KMS-11 (cell line): ENCODE measurements around the gene CFAP45.

Experiments
- H2AFZ ChIP-seq: fragments of 200-600 bp; sonication (generic); 2 replicates; pipeline ENCODE4 v1.6.1; 2016; ENCODE audit warnings: antibody characterized with exemption, mixed run types, low read depth
- H3K27ac ChIP-seq: fragments of 200-600 bp; sonication (generic); 2 replicates; pipeline ENCODE4 v1.6.1; 2016; ENCODE audit warnings: mild to moderate bottlenecking, mixed run types
- H3K27me3 ChIP-seq: fragments of 200-600 bp; sonication (generic); 2 replicates; pipeline ENCODE4 v1.6.1; 2017; ENCODE audit warnings: mild to moderate bottlenecking, low read depth, mixed run types, moderate library complexity; ENCODE audit not compliant: insufficient read depth
- H3K36me3 ChIP-seq: fragments of 200-600 bp; sonication (generic); 2 replicates; pipeline ENCODE4 v1.6.1; 2017; ENCODE audit warnings: mild to moderate bottlenecking, mixed run types; ENCODE audit not compliant: insufficient read depth
- H3K4me1 ChIP-seq: fragments of 200-600 bp; sonication (generic); 2 replicates; pipeline ENCODE4 v1.6.1; 2016; ENCODE audit warnings: mild to moderate bottlenecking, low read depth, mixed run types; ENCODE audit not compliant: poor library complexity, severe bottlenecking
- H3K4me2 ChIP-seq: fragments of 200-600 bp; sonication (generic); 2 replicates; pipeline ENCODE4 v1.7.0; 2016; ENCODE audit warnings: mild to moderate bottlenecking, mixed run types
- H3K4me3 ChIP-seq: fragments of 200-600 bp; sonication (generic); IDR thresholded peaks from 2 replicates; pipeline ENCODE4 v1.6.1; 2017; ENCODE audit warnings: low read depth, low read length, mixed read lengths; ENCODE audit not compliant: insufficient read depth
- H3K79me2 ChIP-seq: fragments of 200-600 bp; sonication (generic); 2 replicates; pipeline ENCODE4 v1.6.1; 2016; ENCODE audit warnings: low read depth, mixed run types; ENCODE audit not compliant: insufficient read depth
- H3K9ac ChIP-seq: fragments of 200-600 bp; sonication (generic); 2 replicates; pipeline ENCODE4 v1.6.1; 2016; ENCODE audit warnings: mild to moderate bottlenecking, mixed run types
- H4K20me1 ChIP-seq: fragments of 200-600 bp; sonication (generic); 2 replicates; pipeline ENCODE4 v1.6.1; 2016; ENCODE audit warnings: mild to moderate bottlenecking, mixed run types; ENCODE audit not compliant: insufficient read depth
- TF ChIP-seq, protein P1 (sequence below): fragments of 200-600 bp; sonication (generic); conservative IDR thresholded peaks from 2 replicates; pipeline ENCODE4 v1.6.1; 2017; ENCODE audit warnings: low read depth, mild to moderate bottlenecking, antibody characterized with exemption, low read length, moderate library complexity, mixed read lengths

Gene CFAP45

DNA sequence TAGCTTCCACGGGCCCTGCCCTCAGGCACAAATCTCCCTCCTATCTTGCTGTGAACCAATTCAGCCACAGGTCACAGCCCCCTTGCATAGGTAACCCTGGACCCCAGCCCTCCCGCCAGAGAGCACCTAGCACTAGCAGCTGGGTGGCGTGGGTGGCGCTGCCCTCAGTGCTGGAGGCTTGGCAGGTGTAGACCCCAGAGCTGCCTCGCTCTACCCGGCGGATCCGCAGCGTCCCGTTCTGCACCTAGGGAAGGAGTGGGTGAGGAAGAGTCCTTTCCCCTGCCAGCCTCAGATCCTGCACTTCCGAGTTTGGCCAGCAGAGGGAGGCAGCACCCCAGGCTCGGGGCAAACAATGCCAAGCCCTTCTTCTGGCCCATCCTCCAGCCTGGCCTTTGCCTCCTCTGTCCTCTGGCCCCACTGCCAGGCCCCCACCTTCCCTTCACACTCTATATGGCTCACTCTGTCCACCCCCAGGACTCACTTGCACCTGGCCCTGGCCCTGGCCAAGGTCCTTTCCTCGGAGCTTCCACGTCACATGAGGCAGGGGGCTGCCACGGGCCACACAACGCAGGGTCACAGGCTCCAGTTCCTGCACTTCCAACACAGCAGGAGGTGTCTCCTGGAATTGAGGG, 36.4 kb upstream of the CFAP45 start:
- H3K79me2 ChIP-seq, result no peaks in the 10 kb centered on the region
- TF ChIP-seq, protein P1, sequence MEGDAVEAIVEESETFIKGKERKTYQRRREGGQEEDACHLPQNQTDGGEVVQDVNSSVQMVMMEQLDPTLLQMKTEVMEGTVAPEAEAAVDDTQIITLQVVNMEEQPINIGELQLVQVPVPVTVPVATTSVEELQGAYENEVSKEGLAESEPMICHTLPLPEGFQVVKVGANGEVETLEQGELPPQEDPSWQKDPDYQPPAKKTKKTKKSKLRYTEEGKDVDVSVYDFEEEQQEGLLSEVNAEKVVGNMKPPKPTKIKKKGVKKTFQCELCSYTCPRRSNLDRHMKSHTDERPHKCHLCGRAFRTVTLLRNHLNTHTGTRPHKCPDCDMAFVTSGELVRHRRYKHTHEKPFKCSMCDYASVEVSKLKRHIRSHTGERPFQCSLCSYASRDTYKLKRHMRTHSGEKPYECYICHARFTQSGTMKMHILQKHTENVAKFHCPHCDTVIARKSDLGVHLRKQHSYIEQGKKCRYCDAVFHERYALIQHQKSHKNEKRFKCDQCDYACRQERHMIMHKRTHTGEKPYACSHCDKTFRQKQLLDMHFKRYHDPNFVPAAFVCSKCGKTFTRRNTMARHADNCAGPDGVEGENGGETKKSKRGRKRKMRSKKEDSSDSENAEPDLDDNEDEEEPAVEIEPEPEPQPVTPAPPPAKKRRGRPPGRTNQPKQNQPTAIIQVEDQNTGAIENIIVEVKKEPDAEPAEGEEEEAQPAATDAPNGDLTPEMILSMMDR, result peak; percentile 100
- peak overlapping the region; percentile 8; the same call in 1 of the 2 replicates for H2AFZ ChIP-seq
- no peak overlapping the region for H3K9ac ChIP-seq
- H3K4me2 ChIP-seq, result peak overlapping the region; percentile 4; the same call in 1 of the 2 replicates
- no peaks in the 10 kb centered on the region for H3K27me3 ChIP-seq
- no peaks in the 10 kb centered on the region for H4K20me1 ChIP-seq
- peaks cover 21% of the 10 kb centered on the region for H3K4me1 ChIP-seq
- no peaks in the 10 kb centered on the region for H3K36me3 ChIP-seq
- no peak overlapping the region for H3K4me3 ChIP-seq
- H3K27ac ChIP-seq, result no peak overlapping the region

DNA sequence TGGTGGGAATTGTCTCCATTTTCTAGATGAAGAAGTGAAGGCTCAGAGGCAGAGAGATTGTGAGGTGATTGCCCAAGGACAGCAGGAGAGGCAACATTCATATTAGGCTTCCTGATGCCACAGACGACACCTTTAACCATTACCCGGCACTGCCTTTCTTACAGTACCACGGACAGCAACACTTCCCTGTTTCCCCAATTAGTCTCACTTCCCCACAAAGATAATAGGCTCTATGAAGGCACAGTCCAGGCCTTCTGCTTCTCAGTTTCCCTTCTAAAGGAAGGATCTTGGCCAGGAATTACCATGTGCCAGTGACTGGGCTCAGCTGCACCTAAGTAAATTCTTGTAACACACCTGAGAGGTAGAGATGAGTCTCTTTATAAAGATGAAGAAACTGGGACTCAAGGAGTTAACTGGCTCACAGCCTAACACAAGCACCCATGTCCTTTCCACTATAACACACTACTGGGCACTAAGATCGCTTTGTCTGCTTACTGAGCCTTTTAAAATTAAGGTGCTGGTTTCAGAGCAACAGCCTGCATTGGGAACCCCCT, 35.8 kb upstream of the CFAP45 start:
- Histone ChIP-seq H2AFZ (0 out of 2 replicates have a peak overlapping the region, but pooled peaks have one; percentile 8), H3K4me1 (peaks cover 21% of the 10 kb centered on the region), H3K4me2 (no peak overlapping the region; the same call in 1 of the 2 replicates), H4K20me1 (no peaks in the 10 kb centered on the region), H3K9ac (no peak overlapping the region), H3K4me3 (no peak overlapping the region), H3K79me2 (no peaks in the 10 kb centered on the region), H3K27ac (no peak overlapping the region), H3K27me3 (no peaks in the 10 kb centered on the region), H3K36me3 (no peaks in the 10 kb centered on the region)
- TF ChIP-seq, protein P1, result no peak

DNA sequence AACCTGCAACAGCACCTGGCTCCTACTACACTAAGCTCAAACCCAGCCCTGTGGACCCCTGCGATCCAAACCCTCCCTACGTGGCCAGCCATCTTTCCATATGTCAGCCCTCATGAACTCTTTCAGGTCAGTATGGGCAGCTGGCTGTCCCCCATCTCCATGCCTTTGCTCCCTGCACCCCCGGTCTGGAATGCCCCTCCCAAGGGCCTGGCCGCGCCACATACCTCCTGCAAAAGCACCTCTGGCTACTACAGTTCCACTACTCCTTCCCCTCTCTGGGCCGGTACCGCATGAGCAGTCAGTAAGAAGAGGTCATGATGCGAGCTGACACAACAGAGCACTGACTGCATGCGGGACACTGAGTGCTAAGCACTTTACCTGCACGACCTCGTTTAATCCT, 35.3 kb upstream of the CFAP45 start:
- H3K4me3 ChIP-seq, result no peak overlapping the region
- no peaks in the 10 kb centered on the region for H3K36me3 ChIP-seq
- no peaks in the 10 kb centered on the region for H3K79me2 ChIP-seq
- H3K4me1 ChIP-seq, result peaks cover 21% of the 10 kb centered on the region
- no peak overlapping the region for H3K27ac ChIP-seq
- H4K20me1 ChIP-seq, result no peaks in the 10 kb centered on the region
- H3K4me2 ChIP-seq, result no peak overlapping the region
- H3K27me3 ChIP-seq, result no peaks in the 10 kb centered on the region
- H3K9ac ChIP-seq, result no peak overlapping the region
- TF ChIP-seq, protein P1, result no peak
- no peak overlapping the region for H2AFZ ChIP-seq

DNA sequence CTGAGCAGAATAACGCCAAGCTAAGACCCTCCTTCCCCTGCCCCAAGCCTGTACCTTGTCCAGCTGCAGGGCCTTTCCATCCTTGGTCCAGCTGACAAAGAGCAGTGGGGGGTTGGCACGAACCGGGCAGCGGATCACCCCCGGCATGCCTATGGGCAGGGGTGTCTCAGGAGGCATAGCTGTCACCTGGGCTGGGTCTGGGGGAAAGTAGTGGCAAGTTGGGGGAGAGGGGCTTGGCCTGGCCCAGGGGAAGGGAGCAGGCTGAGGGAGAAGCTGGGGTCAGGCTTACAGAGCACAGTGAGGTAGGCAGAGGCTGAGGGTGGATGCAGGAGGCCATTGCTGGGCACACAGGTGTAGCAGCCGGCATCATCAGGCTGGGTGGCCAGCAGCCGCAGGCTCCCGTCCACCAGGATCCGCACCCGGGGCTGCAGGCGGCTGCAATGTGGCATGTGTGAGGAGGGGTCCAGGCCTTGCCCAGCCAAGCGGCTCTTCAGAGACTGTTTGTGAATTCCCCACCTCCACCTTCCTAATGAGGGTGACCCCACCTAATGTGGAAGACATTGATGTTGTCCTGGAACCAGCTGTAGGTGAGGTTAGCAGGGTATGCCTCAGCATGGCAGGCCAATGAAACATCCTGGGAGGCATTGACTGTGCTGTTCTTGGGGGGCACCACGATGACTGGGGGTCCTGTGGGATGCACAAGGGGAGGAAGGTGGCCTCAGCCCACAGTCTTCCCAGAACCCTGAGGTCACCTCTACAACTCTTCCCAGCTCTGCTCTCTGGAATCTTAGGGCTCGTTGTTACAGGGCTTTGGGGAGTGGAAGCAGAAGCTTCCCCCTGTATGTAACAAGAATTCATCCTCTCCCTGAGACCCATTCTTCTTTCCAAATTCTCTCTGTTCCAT, 34.4 kb upstream of the CFAP45 start:
- Histone ChIP-seq H3K36me3 (no peaks in the 10 kb centered on the region), H3K4me2 (no peak overlapping the region), H3K9ac (no peak overlapping the region), H3K4me1 (peaks cover 21% of the 10 kb centered on the region), H3K79me2 (no peaks in the 10 kb centered on the region), H3K27me3 (no peaks in the 10 kb centered on the region), H2AFZ (no peak overlapping the region), H3K4me3 (no peak overlapping the region), H4K20me1 (no peaks in the 10 kb centered on the region), H3K27ac (no peak overlapping the region)
- TF ChIP-seq, protein P1, result no peak
